Measurements from ENCODE around the gene DUSP1.

DNA sequence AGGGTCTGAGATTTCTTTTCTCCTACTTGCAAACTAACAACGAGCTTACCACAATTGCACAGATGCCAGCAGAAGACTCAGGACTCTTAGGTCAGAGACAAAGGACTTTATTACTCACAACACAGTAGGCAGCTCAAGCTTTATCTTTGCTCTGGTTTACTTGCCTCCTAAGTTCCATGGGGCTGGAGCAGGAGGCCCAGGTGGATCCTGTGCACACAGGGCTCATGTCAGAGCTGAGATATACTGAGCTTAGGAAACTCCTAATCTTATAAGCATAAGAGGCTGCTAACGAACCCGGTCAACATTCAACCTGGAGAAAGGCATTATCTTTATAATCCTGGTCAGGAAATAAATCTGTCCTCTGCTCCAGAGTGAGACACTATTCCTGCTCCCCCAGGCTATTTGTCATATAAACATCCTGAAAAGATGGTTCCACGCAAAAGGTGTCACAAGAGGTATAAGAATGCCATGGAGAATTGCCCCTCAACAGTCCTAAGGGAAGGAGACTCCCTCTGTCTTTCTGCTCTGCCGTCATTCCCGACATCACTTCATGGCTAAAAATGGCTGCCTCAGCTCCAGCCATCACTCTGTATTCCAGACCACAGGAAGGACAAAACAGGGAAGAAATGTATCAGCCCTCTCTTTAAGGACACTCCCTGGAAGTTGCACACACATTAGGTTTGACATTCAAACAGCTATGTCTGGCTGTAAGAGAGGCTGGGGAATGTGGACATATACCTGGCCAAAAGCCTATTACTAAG lies 16.2 kb downstream of the DUSP1 start:
- TF ChIP-seq CHD2 (IDR thresholded peaks at IDR 0.05; ENCODE audit: low read depth, low read length) (no peak), TMF1 (CRISPR knock-in tag; IDR thresholded peaks at IDR 0.05; ENCODE audit: low read depth) (no peak), ZFP36 (IDR thresholded peaks at IDR 0.05; ENCODE audit: borderline replicate concordance, low read depth, low read length, partially characterized antibody) (no peak), ZNF44 (CRISPR knock-in tag; IDR thresholded peaks at IDR 0.05) (no peak), REST (IDR thresholded peaks at IDR 0.05; ENCODE audit: borderline replicate concordance in 1 of 2, low read depth in 1 of 2, low read length in 2 of 2) (no peak), USF2 (IDR thresholded peaks at IDR 0.05; ENCODE audit: low read depth, low read length) (no peak), USF2 (CRISPR knock-in tag; IDR thresholded peaks at IDR 0.05; ENCODE audit: borderline replicate concordance) (no peak), KAT7 (CRISPR knock-in tag; IDR thresholded peaks at IDR 0.05; ENCODE audit: borderline replicate concordance) (no peak), CEBPB (IDR thresholded peaks at IDR 0.05; ENCODE audit: borderline replicate concordance, low read depth, low read length) (no peak), YEATS4 (CRISPR knock-in tag; IDR thresholded peaks at IDR 0.05; ENCODE audit: borderline replicate concordance) (no peak), ZNF335 (CRISPR knock-in tag; IDR thresholded peaks at IDR 0.05) (no peak)
- TF ChIP-seq, protein P1, sequence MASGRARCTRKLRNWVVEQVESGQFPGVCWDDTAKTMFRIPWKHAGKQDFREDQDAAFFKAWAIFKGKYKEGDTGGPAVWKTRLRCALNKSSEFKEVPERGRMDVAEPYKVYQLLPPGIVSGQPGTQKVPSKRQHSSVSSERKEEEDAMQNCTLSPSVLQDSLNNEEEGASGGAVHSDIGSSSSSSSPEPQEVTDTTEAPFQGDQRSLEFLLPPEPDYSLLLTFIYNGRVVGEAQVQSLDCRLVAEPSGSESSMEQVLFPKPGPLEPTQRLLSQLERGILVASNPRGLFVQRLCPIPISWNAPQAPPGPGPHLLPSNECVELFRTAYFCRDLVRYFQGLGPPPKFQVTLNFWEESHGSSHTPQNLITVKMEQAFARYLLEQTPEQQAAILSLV (CRISPR knock-in tag; IDR thresholded peaks at IDR 0.05; ENCODE audit: borderline replicate concordance) = no peak
- TF ChIP-seq, protein P2, sequence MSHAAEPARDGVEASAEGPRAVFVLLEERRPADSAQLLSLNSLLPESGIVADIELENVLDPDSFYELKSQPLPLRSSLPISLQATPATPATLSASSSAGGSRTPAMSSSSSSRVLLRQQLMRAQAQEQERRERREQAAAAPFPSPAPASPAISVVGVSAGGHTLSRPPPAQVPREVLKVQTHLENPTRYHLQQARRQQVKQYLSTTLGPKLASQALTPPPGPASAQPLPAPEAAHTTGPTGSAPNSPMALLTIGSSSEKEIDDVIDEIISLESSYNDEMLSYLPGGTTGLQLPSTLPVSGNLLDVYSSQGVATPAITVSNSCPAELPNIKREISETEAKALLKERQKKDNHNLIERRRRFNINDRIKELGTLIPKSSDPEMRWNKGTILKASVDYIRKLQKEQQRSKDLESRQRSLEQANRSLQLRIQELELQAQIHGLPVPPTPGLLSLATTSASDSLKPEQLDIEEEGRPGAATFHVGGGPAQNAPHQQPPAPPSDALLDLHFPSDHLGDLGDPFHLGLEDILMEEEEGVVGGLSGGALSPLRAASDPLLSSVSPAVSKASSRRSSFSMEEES (CRISPR knock-in tag; IDR thresholded peaks at IDR 0.05) = no peak
